GM23248 (cell line): ENCODE data around the gene FDPS. TPM values are rescaled to one million over a fixed set of nuclear protein-coding genes. Genes with fewer than 3 reads are reported as not detected.

Source experiments
- DNase-seq: peaks from one replicate; pipeline ENCODE4 v3.0.0-alpha.2; 2015
- H2AFZ ChIP-seq: fragments of 200-600 bp; sonication (generic); 2 replicates; pipeline ENCODE4 v1.6.1; 2016; ENCODE audit warnings: antibody characterized with exemption
- H3F3A ChIP-seq: fragments of 200-600 bp; sonication (generic); 2 replicates; pipeline ENCODE4 v1.6.1; 2016; ENCODE audit warnings: mild to moderate bottlenecking, antibody characterized with exemption, mixed run types; ENCODE audit not compliant: insufficient read depth
- H3K27ac ChIP-seq: fragments of 200-600 bp; sonication (generic); 2 replicates; pipeline ENCODE4 v1.5.1; 2016; ENCODE audit warnings: mild to moderate bottlenecking
- H3K27me3 ChIP-seq: fragments of 200-600 bp; sonication (generic); replicated peaks from 2 replicates; pipeline ENCODE4 v1.6.1; 2016; ENCODE audit warnings: mild to moderate bottlenecking; ENCODE audit not compliant: insufficient read depth
- H3K36me3 ChIP-seq: fragments of 200-600 bp; sonication (generic); 2 replicates; pipeline ENCODE4 v1.6.1; 2016; ENCODE audit warnings: low read depth, mild to moderate bottlenecking
- H3K4me1 ChIP-seq: fragments of 200-600 bp; sonication (generic); 2 replicates; pipeline ENCODE4 v1.6.1; 2016; ENCODE audit warnings: mild to moderate bottlenecking; ENCODE audit not compliant: insufficient read depth
- H3K4me2 ChIP-seq: fragments of 200-600 bp; sonication (generic); one replicate; pipeline ENCODE4 v1.6.1; 2016; ENCODE audit warnings: mild to moderate bottlenecking; ENCODE audit not compliant: unreplicated experiment
- H3K4me3 ChIP-seq: fragments of 200-600 bp; sonication (generic); 2 replicates; pipeline ENCODE4 v1.5.1; 2016; ENCODE audit warnings: mild to moderate bottlenecking
- H3K79me2 ChIP-seq: fragments of 200-600 bp; sonication (generic); 2 replicates; pipeline ENCODE4 v1.6.1; 2016; ENCODE audit warnings: mild to moderate bottlenecking; ENCODE audit not compliant: insufficient read depth
- H3K9ac ChIP-seq: fragments of 200-600 bp; sonication (generic); 2 replicates; pipeline ENCODE4 v1.6.1; 2016; ENCODE audit warnings: mild to moderate bottlenecking
- H3K9me2 ChIP-seq: fragments of 200-600 bp; sonication (generic); 2 replicates; pipeline ENCODE4 v1.6.1; 2016; ENCODE audit warnings: mixed run types, mild to moderate bottlenecking, moderate library complexity; ENCODE audit not compliant: insufficient read depth
- H3K9me3 ChIP-seq: fragments of 200-600 bp; sonication (generic); one replicate; pipeline ENCODE4 v1.6.1; 2017; ENCODE audit warnings: low read depth
- H4K20me1 ChIP-seq: fragments of 200-600 bp; sonication (generic); 2 replicates; pipeline ENCODE4 v1.6.0; 2016; ENCODE audit not compliant: insufficient read depth
- EZH2 ChIP-seq: fragments of 200-600 bp; sonication (generic); IDR thresholded peaks from 2 replicates; pipeline ENCODE4 v1.6.1; 2018; ENCODE audit warnings: antibody characterized with exemption, mild to moderate bottlenecking; ENCODE audit not compliant: insufficient read depth, poor library complexity, severe bottlenecking
- EZH2phosphoT487 ChIP-seq: fragments of 200-600 bp; sonication (generic); IDR thresholded peaks from 2 replicates; pipeline ENCODE4 v1.6.1; 2018; ENCODE audit warnings: antibody characterized with exemption, moderate library complexity, mild to moderate bottlenecking, low read depth; ENCODE audit not compliant: insufficient read depth
- WGBS, 2 experiments: methylation state at CpG; one replicate each; pipeline ENCODE4 v1.1.6; 2015 to 2017; ENCODE audit warnings: low lambda C conversion rate in 2 of 2, low coverage in 1 of 2; ENCODE audit errors: missing lambda C conversion rate in 2 of 2; 5-methylcytosine and 5-hydroxymethylcytosine counted together
- in situ Hi-C: fragments of 300-500 bp; cut with MboI; formaldehyde crosslinking; loops from 2 replicates; pipeline ENCODE4 v1.15.0; 2020
- polyA plus RNA-seq: library from polyadenylated mRNA; unstranded; fragments of >200 nt; fragmentation: Nextera tagmentation; extraction: Ambion mirVana; gene quantifications from 2 replicates; pipeline ENCODE4 v1.2.1, GENCODE V29; 2016
- total RNA-seq: library from RNA; depleted of rRNA; stranded (reverse); fragments of >200 nt; shearing (Covaris generic); gene quantifications from 2 replicates; pipeline ENCODE4 v1.2.3, GENCODE V29; 2014

FDPS gene
- total and polyA plus RNA-seq, 2 experiments from 2014 or later, result 96.3 to 116 TPM

DNA sequence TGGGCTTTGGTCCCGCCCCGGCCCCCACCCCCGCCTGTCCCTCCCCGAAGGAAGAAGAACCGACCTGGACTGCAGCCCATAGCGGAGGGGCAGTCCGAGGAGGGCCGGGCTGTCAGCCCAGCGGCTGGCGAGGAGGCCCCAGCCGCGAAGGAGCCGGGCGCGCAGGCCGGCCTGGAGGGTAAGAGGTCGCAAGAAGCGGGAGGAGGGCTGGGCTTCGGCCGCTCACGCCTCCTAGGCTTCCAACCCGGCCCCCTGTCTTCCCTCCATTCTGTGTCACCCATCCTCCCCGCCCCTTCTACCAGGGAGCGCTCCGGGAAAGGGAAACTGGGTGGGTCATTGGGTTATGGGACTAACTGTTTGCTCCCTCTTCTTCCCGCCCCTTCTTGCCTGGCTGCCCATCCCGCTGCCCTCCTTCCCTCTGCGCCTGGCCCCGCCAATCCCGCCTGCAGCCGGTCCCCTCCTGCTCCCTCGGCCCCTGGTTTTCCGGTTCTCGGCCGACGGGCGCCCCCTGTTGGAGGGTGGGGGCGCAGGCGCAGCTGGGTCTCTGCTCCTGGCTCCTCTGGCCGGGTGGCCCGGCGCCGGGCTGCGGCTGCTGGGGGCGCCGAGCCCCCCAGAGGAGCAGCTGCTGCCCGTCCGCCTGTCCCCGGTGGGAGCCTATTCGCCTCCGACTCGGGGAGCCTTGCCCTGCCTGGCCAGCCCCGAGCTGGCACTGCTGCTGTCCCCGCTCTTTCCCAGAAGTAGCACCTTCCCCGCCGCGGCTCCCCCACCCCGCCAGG lies 14.5 kb downstream of the FDPS start:
- Histone ChIP-seq H3K79me2 (peaks cover 43% of the 10 kb centered on the region), H3K9ac (peak overlapping the region; percentile 83), H3K27ac (peak overlapping the region; percentile 76), H4K20me1 (no peaks in the 10 kb centered on the region), H3K4me1 (peaks cover 12% of the 10 kb centered on the region), H3F3A (peaks cover 8% of the 10 kb centered on the region), H2AFZ (peak overlapping the region; percentile 86), H3K4me3 (peak overlapping the region; percentile 89), H3K36me3 (peaks cover 4% of the 10 kb centered on the region; the same call in 1 of the 2 replicates), H3K27me3 (no peaks in the 10 kb centered on the region), H3K9me2 (no peaks in the 10 kb centered on the region), H3K4me2 (peak overlapping the region; percentile 99), H3K9me3 (no peaks in the 10 kb centered on the region)
- TF ChIP-seq EZH2 (no peak), EZH2phosphoT487 (no peak)
- WGBS, 2 experiments, result 1% methylated on average over 36 to 57 of the region's 58 CpGs
- in situ Hi-C loops, result no loop called here
- peak; percentile 96 for DNase-seq

GRCh38 chr1:155323729-155324036 lies 15.0 kb downstream of the FDPS start:
- Histone ChIP-seq H3K27ac (peak overlapping the region; percentile 76), H3K9me2 (no peaks in the 10 kb centered on the region), H3K79me2 (peaks cover 48% of the 10 kb centered on the region), H3K27me3 (no peaks in the 10 kb centered on the region), H3K4me2 (peak overlapping the region; percentile 99), H3K4me3 (peak overlapping the region; percentile 89), H3F3A (peaks cover 8% of the 10 kb centered on the region), H4K20me1 (no peaks in the 10 kb centered on the region), H3K9ac (peak overlapping the region; percentile 83), H3K4me1 (peaks cover 12% of the 10 kb centered on the region), H3K9me3 (no peaks in the 10 kb centered on the region), H3K36me3 (peaks cover 4% of the 10 kb centered on the region; the same call in 1 of the 2 replicates), H2AFZ (peak overlapping the region; percentile 86)
- 0 to 2% methylated on average over 19 to 29 of the region's 29 CpGs for WGBS, 2 experiments
- in situ Hi-C loops, result no loop called here
- DNase-seq, result peak; percentile 96
- TF ChIP-seq EZH2, result no peak
- TF ChIP-seq EZH2phosphoT487, result no peak

GRCh38 chr1:155324037-155324716 lies 15.5 kb downstream of the FDPS start:
- in situ Hi-C loops, result no loop called here
- Histone ChIP-seq H3K4me3 (peak overlapping the region; percentile 89), H3K9ac (peak overlapping the region; percentile 83), H3K27me3 (no peaks in the 10 kb centered on the region), H3K27ac (peak overlapping the region; percentile 76), H2AFZ (peak overlapping the region; percentile 86), H3K9me2 (no peaks in the 10 kb centered on the region), H3K9me3 (no peaks in the 10 kb centered on the region), H3K4me2 (peak overlapping the region; percentile 99), H3F3A (peaks cover 5% of the 10 kb centered on the region), H3K79me2 (peaks cover 50% of the 10 kb centered on the region), H3K36me3 (peaks cover 4% of the 10 kb centered on the region; the same call in 1 of the 2 replicates), H3K4me1 (peaks cover 12% of the 10 kb centered on the region), H4K20me1 (no peaks in the 10 kb centered on the region)
- peak; percentile 98 for DNase-seq
- TF ChIP-seq EZH2 (no peak), EZH2phosphoT487 (no peak)
- 1% methylated on average over 30 to 43 of the region's 44 CpGs for WGBS, 2 experiments

- TF ChIP-seq EZH2phosphoT487, result no peak
- TF ChIP-seq EZH2, result no peak
- Histone ChIP-seq H3K4me2 (peak overlapping the region; percentile 99), H3K9ac (peak overlapping the region; percentile 83), H4K20me1 (no peaks in the 10 kb centered on the region), H3K27ac (peak overlapping the region; percentile 76), H3F3A (peaks cover 4% of the 10 kb centered on the region), H3K36me3 (peaks cover 5% of the 10 kb centered on the region), H2AFZ (peak overlapping the region; percentile 86), H3K4me3 (peak overlapping the region; percentile 89), H3K9me2 (no peaks in the 10 kb centered on the region), H3K27me3 (no peaks in the 10 kb centered on the region), H3K4me1 (peaks cover 12% of the 10 kb centered on the region), H3K79me2 (peaks cover 50% of the 10 kb centered on the region), H3K9me3 (no peaks in the 10 kb centered on the region)
- 4 to 6% methylated on average over 58 to 59 of the region's 59 CpGs for WGBS, 2 experiments
- DNase-seq, result peak; percentile 81
- in situ Hi-C loops, result no loop called here
Measured at GRCh38 chr1:155324717-155325602, 16.3 kb downstream of the FDPS start.
